Panc1 (cell line): ENCODE measurements around the gene MTARC2.
A peak's percentile ranks its signal among the peaks of the same experiment; 100 is the strongest.

Source experiments
- CTCF ChIP-seq: fragments of 450-650 bp; IDR thresholded peaks from 2 replicates; pipeline ENCODE4 v1.5.1; 2017; ENCODE audit warnings: mild to moderate bottlenecking
- POLR2AphosphoS5 ChIP-seq: IDR thresholded peaks from 2 replicates; pipeline ENCODE4 v1.6.1; 2012; ENCODE audit warnings: mild to moderate bottlenecking, low read depth, low read length, moderate library complexity

- peak; percentile 96 for TF ChIP-seq CTCF
- TF ChIP-seq POLR2AphosphoS5 = no peak
Observed at GRCh38 chr1:220810179-220810653, 62.1 kb downstream of the MTARC2 start.
